Small intestine (tissue), 7 donors: Measurements from ENCODE around the gene OR7C1. TPM values are rescaled to one million over a fixed set of nuclear protein-coding genes. Genes with fewer than 3 reads are reported as not detected.
A peak's percentile ranks its signal among the peaks of the same experiment; 100 is the strongest.
"Not testable (repeated sequence)": the region's sequence is repeated elsewhere in the genome, so short reads cannot be mapped to it uniquely, and the experiment has no call there.

Experiments
- DNase-seq, 2 donors: peaks; one replicate each; pipeline versions ENCODE4 v3.0.0 to v3.0.0-alpha.2; 2013
- FAIRE-seq: peaks from 2 replicates; lab custom pipeline; 2012; peaks lifted over from hg19 to GRCh38; lab: Jason Lieb, UNC
- H3K27ac ChIP-seq, 3 donors: one replicate each; pipeline ENCODE4 v1.5.1; 2013; ENCODE audit warnings: low read length in 2 of 3, mild to moderate bottlenecking in 2 of 3, control low read depth in 1 of 3, inconsistent platforms in 1 of 3, low read depth in 1 of 3, moderate library complexity in 1 of 3
- H3K27me3 ChIP-seq, 3 donors: one replicate each; pipeline ENCODE4 v1.6.1; 2013; ENCODE audit warnings: low read length in 3 of 3, inconsistent platforms in 1 of 3; ENCODE audit not compliant: control insufficient read depth in 3 of 3, insufficient read depth in 3 of 3
- H3K36me3 ChIP-seq, 3 donors: one replicate each; pipeline ENCODE4 v1.6.1; 2013; ENCODE audit warnings: low read length in 3 of 3, inconsistent platforms in 1 of 3, low read depth in 1 of 3, mild to moderate bottlenecking in 1 of 3, moderate library complexity in 1 of 3; ENCODE audit not compliant: control insufficient read depth in 3 of 3, insufficient read depth in 2 of 3
- H3K4me1 ChIP-seq, 3 donors: one replicate each; pipeline ENCODE4 v1.6.1; 2013; ENCODE audit warnings: low read length in 2 of 3, inconsistent platforms in 1 of 3, low read depth in 1 of 3, mild to moderate bottlenecking in 1 of 3, moderate library complexity in 1 of 3; ENCODE audit not compliant: control insufficient read depth in 3 of 3, insufficient read depth in 2 of 3
- H3K4me3 ChIP-seq, 3 donors: one replicate each; pipeline ENCODE4 v1.5.1; 2013; ENCODE audit warnings: low read length in 3 of 3, control low read depth in 1 of 3, inconsistent platforms in 1 of 3, low read depth in 1 of 3, mild to moderate bottlenecking in 1 of 3, moderate library complexity in 1 of 3
- H3K9me3 ChIP-seq, 2 donors: one replicate each; pipeline ENCODE4 v1.6.1; 2013; ENCODE audit warnings: low read depth in 1 of 2, low read length in 1 of 2; ENCODE audit not compliant: control insufficient read depth in 2 of 2, insufficient read depth in 1 of 2
- WGBS, 3 donors: extraction: QIAGEN DNeasy Blood & Tissue Kit; methylation state at CpG; one replicate each; pipeline ENCODE4 v1.1.7; 2013; 5-methylcytosine and 5-hydroxymethylcytosine counted together
- polyA plus RNA-seq, 4 donors: library from polyadenylated mRNA; stranded (reverse) in 3 of 4; unstranded in 1 of 4; fragments of 200-250 nt in 3 of 4; fragments of 120-200 nt in 1 of 4; gene quantifications; one replicate each; pipeline versions ENCODE4 v1.2.1 to v1.2.3, GENCODE V29; 2013
- donor health status: healthy with polysubstance abuse.
- donor health status: control.
- donor health status: control.
- donor health status: Bipolar disorder and iron deficiency.
- donor health status: healthy.

The OR7C1 gene
- polyA plus RNA-seq, 4 donors = 0.04 TPM; not detected in 3

GRCh38 chr19:14782626-14783409, 52.2 kb downstream of the OR7C1 start:
- no peak for FAIRE-seq
- no peaks in the 10 kb centered on the region for H3K4me1 ChIP-seq
- H3K4me3 ChIP-seq = no peak overlapping the region
- no peaks in the 10 kb centered on the region for H3K36me3 ChIP-seq
- H3K27ac ChIP-seq = peak overlapping the region in 1 of 3 donors; percentile 5
- DNase-seq = no peak
- peaks cover 0 to 3% (median 0%) of the 10 kb centered on the region in 3 donors for H3K27me3 ChIP-seq
- 86 to 88% (median 88%) methylated on average over 16 of the region's 16 CpGs for WGBS, 3 donors
- no peaks in the 10 kb centered on the region for H3K9me3 ChIP-seq

DNA sequence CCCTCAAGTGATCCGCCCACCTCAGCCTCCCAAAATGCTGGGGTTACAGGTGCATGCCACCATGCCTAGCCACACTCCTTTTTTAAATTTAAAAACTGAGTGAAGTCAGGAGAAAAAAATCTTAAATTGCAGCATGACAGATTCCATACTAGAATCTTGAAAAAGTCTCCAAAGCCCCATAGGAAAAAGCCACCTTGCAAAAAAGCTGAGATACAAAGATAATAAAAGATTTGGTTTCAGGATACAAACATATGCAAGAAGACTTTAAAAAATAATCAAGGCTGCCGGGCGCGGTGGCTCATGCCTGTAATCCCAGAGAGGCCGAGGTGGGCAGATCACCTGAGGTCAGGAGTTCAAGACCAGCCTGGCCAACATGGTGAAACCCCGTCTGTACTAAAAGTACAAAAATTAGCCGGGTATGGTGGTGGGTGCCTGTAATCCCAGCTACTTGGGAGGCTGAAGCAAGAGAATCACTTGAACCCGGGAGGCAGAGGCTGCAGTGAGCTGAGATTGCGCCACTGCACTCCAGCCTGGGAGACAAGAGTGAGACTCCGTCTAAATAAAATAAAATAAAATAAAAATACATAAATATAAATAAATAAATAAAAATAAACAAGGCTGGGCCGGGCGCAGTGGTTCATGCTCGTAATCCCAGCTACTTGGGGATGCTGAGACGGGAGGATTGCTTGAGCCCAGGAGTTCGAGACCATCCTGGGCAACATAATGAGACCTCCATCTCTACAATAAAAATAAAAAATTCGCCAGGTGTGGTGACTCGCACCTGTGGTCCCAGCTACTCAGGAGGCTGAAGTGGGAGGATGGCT, 53.1 kb downstream of the OR7C1 start:
- FAIRE-seq, H3K36me3 ChIP-seq, H3K4me3 ChIP-seq, H3K27ac ChIP-seq, DNase-seq, H3K9me3 ChIP-seq, H3K4me1 ChIP-seq, H3K27me3 ChIP-seq: not testable (repeated sequence)
- WGBS, 3 donors = 87 to 88% (median 87%) methylated on average over 17 of the region's 17 CpGs

DNA sequence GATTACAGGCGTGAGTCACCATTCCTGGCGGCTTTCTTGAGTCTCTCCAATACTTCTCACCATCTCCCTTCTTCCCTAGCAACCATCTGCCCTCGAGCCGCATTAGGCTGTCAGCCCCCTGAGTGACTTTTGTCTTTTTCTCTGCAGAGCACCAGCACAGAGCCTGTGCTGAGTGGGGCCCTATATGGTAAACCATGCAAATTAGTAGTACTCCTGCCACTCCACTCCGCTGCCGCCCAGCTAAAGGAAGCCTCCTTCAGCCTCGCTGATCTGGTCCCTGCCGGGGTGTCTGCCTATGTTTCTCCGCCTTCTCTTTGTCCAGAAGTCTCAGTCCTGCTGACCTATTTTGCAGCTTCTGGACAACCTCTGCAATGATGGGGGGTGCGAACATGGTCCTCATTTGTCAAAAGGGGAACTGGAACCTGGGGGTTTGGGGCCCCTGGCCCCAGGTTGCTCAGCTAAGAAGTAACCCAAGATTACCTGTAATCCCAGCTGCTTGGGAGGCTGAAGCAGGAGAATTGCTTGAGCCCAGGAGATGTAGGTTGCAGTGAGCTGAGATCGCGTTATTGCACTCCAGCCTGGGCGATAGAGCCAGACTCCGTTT, 54.3 kb downstream of the OR7C1 start:
- WGBS, 3 donors = 65 to 73% (median 67%) methylated on average over 12 to 14 of the region's 14 CpGs
- H3K27ac ChIP-seq, H3K4me3 ChIP-seq, H3K9me3 ChIP-seq, FAIRE-seq, DNase-seq, H3K27me3 ChIP-seq, H3K36me3 ChIP-seq, H3K4me1 ChIP-seq: not testable (repeated sequence)

- H3K9me3 ChIP-seq = no peaks in the 10 kb centered on the region
- WGBS, 3 donors = 51 to 61% (median 57%) methylated on average over 5 of the region's 5 CpGs
- DNase-seq (no peak), FAIRE-seq (no peak)
- H3K36me3 ChIP-seq = no peaks in the 10 kb centered on the region
- H3K27me3 ChIP-seq = peaks cover 0 to 9% (median 0%) of the 10 kb centered on the region in 3 donors
- no peaks in the 10 kb centered on the region for H3K4me1 ChIP-seq
- no peak overlapping the region for H3K4me3 ChIP-seq
- H3K27ac ChIP-seq = no peak overlapping the region
These were observed 55.8 kb downstream of the OR7C1 start for GRCh38 chr19:14779151-14779550.

DNA sequence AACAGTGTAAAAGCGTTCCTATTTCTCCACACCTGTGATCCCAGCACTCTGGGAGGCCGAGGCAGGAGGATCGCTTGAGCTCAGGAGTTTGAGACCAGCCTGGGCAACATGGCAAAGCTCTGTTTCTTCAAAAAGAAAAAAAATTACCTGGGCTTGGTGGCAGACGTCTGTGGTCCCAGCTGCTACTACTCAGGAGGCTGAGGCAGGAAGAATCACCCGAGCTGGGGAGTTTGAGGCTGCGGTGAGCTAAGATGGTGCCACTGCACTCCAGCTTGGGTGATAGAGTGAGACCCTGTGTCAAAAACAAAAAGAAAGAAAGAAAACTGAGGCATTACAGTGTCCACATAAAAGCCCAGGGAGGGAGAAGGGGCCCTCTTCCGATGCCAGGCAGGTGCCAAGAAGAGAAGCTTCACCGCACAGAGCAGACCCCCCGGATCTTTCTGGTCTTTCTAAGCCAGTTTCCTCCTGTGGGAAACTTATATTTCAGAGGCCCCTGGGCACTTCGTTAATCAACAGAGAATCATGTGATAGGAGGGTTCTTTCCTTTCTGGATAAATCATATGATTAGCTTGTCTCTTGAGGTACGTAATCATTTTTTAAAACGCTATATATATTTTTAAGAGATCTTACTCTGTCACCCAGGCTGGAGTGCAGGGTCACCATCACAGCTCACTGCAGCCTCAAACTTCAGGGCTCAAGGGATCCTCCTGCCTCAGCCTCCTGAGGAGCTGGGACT, 56.7 kb downstream of the OR7C1 start, which contains the start of gene ADGRE2:
Gene ADGRE2, minus strand, starts transcription at position 451 of the 736 bp plus-strand sequence. CDS start 1,804 bp downstream, outside the sequence.
- H3K4me1 ChIP-seq, H3K4me3 ChIP-seq, H3K27ac ChIP-seq, H3K36me3 ChIP-seq, FAIRE-seq, H3K9me3 ChIP-seq, DNase-seq, H3K27me3 ChIP-seq: not testable (repeated sequence)
- 59 to 75% (median 67%) methylated on average over 11 to 12 of the region's 12 CpGs for WGBS, 3 donors

GRCh38 chr19:14777645-14778044, 57.3 kb downstream of the OR7C1 start:
- H3K27me3 ChIP-seq, H3K4me3 ChIP-seq, H3K36me3 ChIP-seq, DNase-seq, H3K4me1 ChIP-seq, H3K27ac ChIP-seq, FAIRE-seq, H3K9me3 ChIP-seq: not testable (repeated sequence)
- WGBS, 3 donors = 89 to 95% (median 95%) methylated on average over 4 of the region's 4 CpGs

DNA sequence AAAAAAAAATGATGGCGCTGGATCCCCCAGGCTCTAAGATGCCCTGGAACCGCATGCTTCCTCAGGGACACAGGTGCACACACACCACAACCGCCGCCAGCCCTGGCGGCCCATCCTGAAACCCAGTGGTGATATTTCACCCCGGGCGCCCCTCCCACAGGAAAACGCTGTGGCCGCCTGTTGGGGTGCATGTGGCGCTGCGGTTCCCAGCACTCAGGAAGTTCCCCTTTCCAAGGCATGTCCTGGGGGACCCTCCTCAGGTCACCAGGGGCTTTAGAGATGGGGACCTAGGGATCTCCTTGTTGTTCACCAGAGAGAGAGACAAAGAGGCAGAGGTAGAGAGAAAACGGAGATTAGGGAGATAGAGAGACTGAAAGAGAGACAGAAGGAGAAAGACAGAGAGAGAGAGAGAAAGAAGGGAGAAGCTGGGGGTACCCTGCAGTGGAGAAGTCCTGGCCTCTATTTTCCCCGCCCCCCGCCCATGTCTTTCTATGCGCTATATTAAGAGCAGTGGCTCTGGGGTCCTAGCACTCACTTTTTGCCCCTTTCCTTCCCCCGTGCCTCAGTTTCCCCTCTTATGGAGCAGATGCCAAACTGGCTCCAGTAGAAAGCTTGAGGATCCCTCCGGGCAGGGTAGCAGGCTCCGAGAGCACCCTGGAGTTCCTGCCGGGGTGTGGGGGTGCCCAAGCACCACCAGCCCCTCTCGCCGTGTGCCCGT, 59.0 kb downstream of the OR7C1 start:
- DNase-seq = no peak
- FAIRE-seq = no peak
- H3K4me3 ChIP-seq = peak overlapping the region; percentile 4 to 34 (median 29)
- WGBS, 3 donors = 7 to 15% (median 9%) methylated on average over 17 to 22 of the region's 22 CpGs
- no peak overlapping the region for H3K27ac ChIP-seq
- peaks cover 0 to 9% (median 0%) of the 10 kb centered on the region in 3 donors for H3K27me3 ChIP-seq
- H3K36me3 ChIP-seq = no peaks in the 10 kb centered on the region
- H3K9me3 ChIP-seq = no peaks in the 10 kb centered on the region
- no peaks in the 10 kb centered on the region for H3K4me1 ChIP-seq
